ENCODE measurements around the gene ASF1A. TPM values are rescaled to one million over a fixed set of nuclear protein-coding genes. Genes with fewer than 3 reads are reported as not detected.

ASF1A gene
- total RNA-seq, 1 experiment from 2014 or later = 69.6 TPM

GRCh38 chr6:118934461-118935330, 40.7 kb downstream of the ASF1A start, which contains the start of gene MCM9:
Gene MCM9, minus strand, starts transcription at chr6:118935159. Its CDS starts 3,436 bp downstream, at chr6:118931723.
- ChIA-PET CTCF (no interaction called here), POLR2A (ENCODE audit: low non-redundant PET) (no interaction called here)
- Histone ChIP-seq H3K36me3 (ENCODE audit: insufficient read depth, low read length, poor library complexity, severe bottlenecking) (peaks cover 9% of the 10 kb centered on the region), H3K4me1 (ENCODE audit: insufficient read depth, low read length, poor library complexity, severe bottlenecking) (peaks cover 7% of the 10 kb centered on the region), H3K9me3 (ENCODE audit: low read depth, low read length, poor library complexity, severe bottlenecking) (no peaks in the 10 kb centered on the region), H3K27me3 (replicated peaks; ENCODE audit: insufficient read depth, low read depth, low read length, poor library complexity) (no peaks in the 10 kb centered on the region), H3K27ac (ENCODE audit: low read depth, low read length, poor library complexity, severe bottlenecking) (peak within 1 kb of the TSS; percentile 88), H3K4me3 (ENCODE audit: low read depth, low read length, poor library complexity, severe bottlenecking) (peak within 1 kb of the TSS; percentile 61)
- intact Hi-C loops (cut with micrococcal nuclease; ENCODE audit: unreplicated experiment) = no loop called here
- TF ChIP-seq, protein P1, sequence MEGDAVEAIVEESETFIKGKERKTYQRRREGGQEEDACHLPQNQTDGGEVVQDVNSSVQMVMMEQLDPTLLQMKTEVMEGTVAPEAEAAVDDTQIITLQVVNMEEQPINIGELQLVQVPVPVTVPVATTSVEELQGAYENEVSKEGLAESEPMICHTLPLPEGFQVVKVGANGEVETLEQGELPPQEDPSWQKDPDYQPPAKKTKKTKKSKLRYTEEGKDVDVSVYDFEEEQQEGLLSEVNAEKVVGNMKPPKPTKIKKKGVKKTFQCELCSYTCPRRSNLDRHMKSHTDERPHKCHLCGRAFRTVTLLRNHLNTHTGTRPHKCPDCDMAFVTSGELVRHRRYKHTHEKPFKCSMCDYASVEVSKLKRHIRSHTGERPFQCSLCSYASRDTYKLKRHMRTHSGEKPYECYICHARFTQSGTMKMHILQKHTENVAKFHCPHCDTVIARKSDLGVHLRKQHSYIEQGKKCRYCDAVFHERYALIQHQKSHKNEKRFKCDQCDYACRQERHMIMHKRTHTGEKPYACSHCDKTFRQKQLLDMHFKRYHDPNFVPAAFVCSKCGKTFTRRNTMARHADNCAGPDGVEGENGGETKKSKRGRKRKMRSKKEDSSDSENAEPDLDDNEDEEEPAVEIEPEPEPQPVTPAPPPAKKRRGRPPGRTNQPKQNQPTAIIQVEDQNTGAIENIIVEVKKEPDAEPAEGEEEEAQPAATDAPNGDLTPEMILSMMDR (conservative IDR thresholded peaks at IDR 0.05; ENCODE audit: low read depth, low read length) = no peak
- TF ChIP-seq EZH2 (IDR thresholded peaks at IDR 0.05; ENCODE audit: borderline replicate concordance, low read depth, low read length, poor library complexity, severe bottlenecking) = no peak
- peak; percentile 90 for DNase-seq (ENCODE audit: low spot score)
- no TSS peak for BruUV-seq (replicated peaks)

DNA sequence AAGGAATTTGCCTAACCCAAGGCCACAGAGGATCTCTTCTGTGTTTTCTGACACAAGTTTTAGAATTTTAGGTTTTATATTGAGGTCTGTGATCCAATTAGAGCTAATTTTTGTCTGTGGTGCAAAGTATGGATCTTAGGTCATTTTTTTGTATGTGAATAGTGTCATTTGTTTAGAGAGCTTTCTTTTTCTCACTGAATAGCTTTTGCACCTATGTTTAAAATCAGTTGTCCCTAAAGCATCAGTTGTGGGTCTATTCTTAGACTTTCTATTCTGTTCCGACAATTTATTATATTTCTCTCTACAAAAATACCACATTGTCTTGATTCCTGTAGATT, 41.3 kb downstream of the ASF1A start:
- H3K9me3 ChIP-seq (ENCODE audit: low read depth, low read length, poor library complexity, severe bottlenecking) = no peaks in the 10 kb centered on the region
- H3K4me1 ChIP-seq (ENCODE audit: insufficient read depth, low read length, poor library complexity, severe bottlenecking) = peaks cover 7% of the 10 kb centered on the region
- DNase-seq (ENCODE audit: low spot score) = no peak
- H3K27me3 ChIP-seq (replicated peaks; ENCODE audit: insufficient read depth, low read depth, low read length, poor library complexity) = no peaks in the 10 kb centered on the region
- POLR2A ChIA-PET (ENCODE audit: low non-redundant PET) = no interaction called here
- peaks cover 8% of the 10 kb centered on the region for H3K36me3 ChIP-seq (ENCODE audit: insufficient read depth, low read length, poor library complexity, severe bottlenecking)
- H3K4me3 ChIP-seq (ENCODE audit: low read depth, low read length, poor library complexity, severe bottlenecking) = peak overlapping the region; percentile 61
- CTCF ChIA-PET = no interaction called here
- no TSS peak for BruUV-seq (replicated peaks)
- TF ChIP-seq EZH2 (IDR thresholded peaks at IDR 0.05; ENCODE audit: borderline replicate concordance, low read depth, low read length, poor library complexity, severe bottlenecking) = no peak
- TF ChIP-seq, protein P1 (conservative IDR thresholded peaks at IDR 0.05; ENCODE audit: low read depth, low read length) = no peak
- intact Hi-C loops (cut with micrococcal nuclease; ENCODE audit: unreplicated experiment) = no loop called here
- H3K27ac ChIP-seq (ENCODE audit: low read depth, low read length, poor library complexity, severe bottlenecking) = no peak overlapping the region

DNA sequence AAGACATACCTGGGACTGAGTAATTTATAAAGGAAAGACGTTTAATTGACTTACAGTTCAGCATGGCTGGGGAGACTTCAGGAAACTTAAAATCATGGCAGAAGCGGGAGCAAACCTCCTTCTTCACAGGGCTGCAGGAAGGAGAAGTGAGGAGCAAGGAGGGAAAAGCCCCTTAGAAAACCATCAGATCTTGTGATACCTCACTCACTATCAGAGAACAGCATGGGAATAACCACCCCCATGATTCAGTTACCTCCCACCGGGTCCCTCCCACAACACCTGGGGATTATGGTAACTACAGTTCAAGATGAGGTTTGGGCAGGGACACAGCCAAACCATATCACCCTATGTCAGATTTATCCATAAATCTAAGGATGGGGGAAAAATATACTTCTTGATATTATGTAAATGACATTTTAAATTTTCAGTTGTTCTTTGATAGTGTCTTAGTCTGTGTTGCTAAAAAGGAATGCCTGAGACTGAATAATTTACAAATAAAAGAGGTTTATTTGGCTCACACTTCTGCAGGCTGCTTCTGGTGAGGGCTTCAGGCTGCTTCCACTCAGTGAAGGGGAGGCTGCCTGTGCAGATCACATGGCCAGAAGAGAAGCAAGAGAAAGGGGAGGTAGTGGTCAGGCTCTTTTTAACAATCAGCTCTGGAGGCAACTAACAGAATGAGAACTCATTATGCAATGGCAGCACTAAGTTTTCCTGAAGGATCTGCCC, 42.2 kb downstream of the ASF1A start:
- Histone ChIP-seq H3K4me3 (ENCODE audit: low read depth, low read length, poor library complexity, severe bottlenecking) (no peak overlapping the region), H3K27me3 (replicated peaks; ENCODE audit: insufficient read depth, low read depth, low read length, poor library complexity) (no peaks in the 10 kb centered on the region), H3K27ac (ENCODE audit: low read depth, low read length, poor library complexity, severe bottlenecking) (no peak overlapping the region), H3K9me3 (ENCODE audit: low read depth, low read length, poor library complexity, severe bottlenecking) (no peaks in the 10 kb centered on the region), H3K36me3 (ENCODE audit: insufficient read depth, low read length, poor library complexity, severe bottlenecking) (no peaks in the 10 kb centered on the region), H3K4me1 (ENCODE audit: insufficient read depth, low read length, poor library complexity, severe bottlenecking) (peaks cover 7% of the 10 kb centered on the region)
- ChIA-PET POLR2A (ENCODE audit: low non-redundant PET) (no interaction called here), CTCF (no interaction called here)
- BruUV-seq (replicated peaks) = TSS peak; percentile 41
- DNase-seq (ENCODE audit: low spot score) = no peak
- intact Hi-C loops (cut with micrococcal nuclease; ENCODE audit: unreplicated experiment) = no loop called here
- TF ChIP-seq, protein P1 (conservative IDR thresholded peaks at IDR 0.05; ENCODE audit: low read depth, low read length) = no peak
- no peak for TF ChIP-seq EZH2 (IDR thresholded peaks at IDR 0.05; ENCODE audit: borderline replicate concordance, low read depth, low read length, poor library complexity, severe bottlenecking)
